Subcutaneous abdominal adipose tissue (tissue), 5 donors: ENCODE data around the gene NTF3.

ENCODE experiments used
- H3K27ac ChIP-seq: one replicate; pipeline ENCODE4 v1.7.0; 2013; ENCODE audit warnings: low read depth, mild to moderate bottlenecking, inconsistent platforms, low read length, moderate library complexity
- H3K27me3 ChIP-seq, 5 donors: one replicate each; pipeline ENCODE4 v1.7.0; 2013; ENCODE audit warnings: low read length in 5 of 5, inconsistent platforms in 1 of 5; ENCODE audit not compliant: control insufficient read depth in 5 of 5, insufficient read depth in 4 of 5
- H3K36me3 ChIP-seq, 5 donors: one replicate each; pipeline ENCODE4 v1.7.0; 2013; ENCODE audit warnings: low read length in 5 of 5; ENCODE audit not compliant: control insufficient read depth in 5 of 5, insufficient read depth in 5 of 5
- H3K4me1 ChIP-seq, 5 donors: one replicate each; pipeline ENCODE4 v1.7.0; 2013; ENCODE audit warnings: low read length in 5 of 5, mild to moderate bottlenecking in 3 of 5, moderate library complexity in 1 of 5; ENCODE audit not compliant: control insufficient read depth in 5 of 5, insufficient read depth in 5 of 5
- H3K4me3 ChIP-seq, 5 donors: one replicate each; pipeline ENCODE4 v1.7.0; 2013; ENCODE audit warnings: low read length in 5 of 5, low read depth in 1 of 5
- H3K9ac ChIP-seq, 5 donors: one replicate each; pipeline ENCODE4 v1.7.0; 2013; ENCODE audit warnings: low read length in 5 of 5, mild to moderate bottlenecking in 4 of 5, moderate library complexity in 3 of 5
- H3K9me3 ChIP-seq, 5 donors: one replicate each; pipeline ENCODE4 v1.7.0; 2013; ENCODE audit warnings: low read length in 5 of 5; ENCODE audit not compliant: control insufficient read depth in 5 of 5
- donor health status: healthy.
- donor health status: healthy.
- donor health status: healthy.
- donor health status: healthy.
- donor health status: healthy.

The NTF3 gene

DNA sequence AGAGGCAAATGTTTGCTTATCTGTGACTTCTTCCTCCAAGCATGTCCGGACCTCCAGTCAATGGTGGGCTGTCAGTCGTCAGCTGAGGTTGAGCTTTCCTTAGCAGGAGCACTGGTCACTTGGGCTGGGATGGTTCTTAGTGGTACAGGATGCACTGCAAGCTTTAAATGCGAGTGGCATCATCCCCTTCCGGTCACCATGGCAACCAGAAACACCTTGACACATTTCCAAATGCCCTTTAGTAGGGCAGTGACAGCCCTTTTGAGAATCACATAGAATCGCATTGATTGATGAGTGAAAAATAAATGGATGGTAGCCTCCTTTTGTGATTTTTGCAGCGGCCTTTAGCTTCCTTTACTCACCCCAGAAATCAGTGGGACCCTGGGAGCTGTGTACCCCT, 24.1 kb downstream of the NTF3 start:
- Histone ChIP-seq H3K9ac (no peak overlapping the region), H3K4me1 (peaks cover 0 to 12% (median 0%) of the 10 kb centered on the region in 5 donors), H3K4me3 (no peak overlapping the region), H3K9me3 (no peaks in the 10 kb centered on the region), H3K27ac (no peak overlapping the region), H3K27me3 (peaks cover 0 to 6% (median 6%) of the 10 kb centered on the region in 5 donors), H3K36me3 (no peaks in the 10 kb centered on the region)

DNA sequence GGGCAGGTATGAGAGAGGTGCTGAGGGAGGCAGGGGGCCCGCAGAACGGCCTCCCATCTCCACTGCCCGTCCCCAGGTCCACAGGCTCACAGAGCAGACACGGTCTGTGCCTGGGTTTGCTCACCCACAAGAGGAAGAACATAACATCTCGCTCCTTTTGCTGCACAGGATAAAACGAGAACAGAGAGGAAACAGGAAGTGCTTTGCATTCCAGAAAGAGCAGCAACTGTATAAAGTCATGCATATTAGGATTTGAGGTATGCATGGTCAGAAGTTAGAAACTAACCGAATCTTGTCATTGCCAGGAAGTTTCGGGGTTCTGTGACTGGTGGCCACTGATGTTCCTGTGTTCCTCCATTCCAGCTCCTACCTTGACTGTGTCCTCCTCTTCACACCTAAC, 25.0 kb downstream of the NTF3 start:
- Histone ChIP-seq H3K9ac (no peak overlapping the region), H3K4me3 (no peak overlapping the region), H3K9me3 (no peaks in the 10 kb centered on the region), H3K36me3 (no peaks in the 10 kb centered on the region), H3K27ac (no peak overlapping the region), H3K27me3 (peaks cover 0 to 6% (median 6%) of the 10 kb centered on the region in 5 donors), H3K4me1 (peaks cover 0 to 12% (median 0%) of the 10 kb centered on the region in 5 donors)

DNA sequence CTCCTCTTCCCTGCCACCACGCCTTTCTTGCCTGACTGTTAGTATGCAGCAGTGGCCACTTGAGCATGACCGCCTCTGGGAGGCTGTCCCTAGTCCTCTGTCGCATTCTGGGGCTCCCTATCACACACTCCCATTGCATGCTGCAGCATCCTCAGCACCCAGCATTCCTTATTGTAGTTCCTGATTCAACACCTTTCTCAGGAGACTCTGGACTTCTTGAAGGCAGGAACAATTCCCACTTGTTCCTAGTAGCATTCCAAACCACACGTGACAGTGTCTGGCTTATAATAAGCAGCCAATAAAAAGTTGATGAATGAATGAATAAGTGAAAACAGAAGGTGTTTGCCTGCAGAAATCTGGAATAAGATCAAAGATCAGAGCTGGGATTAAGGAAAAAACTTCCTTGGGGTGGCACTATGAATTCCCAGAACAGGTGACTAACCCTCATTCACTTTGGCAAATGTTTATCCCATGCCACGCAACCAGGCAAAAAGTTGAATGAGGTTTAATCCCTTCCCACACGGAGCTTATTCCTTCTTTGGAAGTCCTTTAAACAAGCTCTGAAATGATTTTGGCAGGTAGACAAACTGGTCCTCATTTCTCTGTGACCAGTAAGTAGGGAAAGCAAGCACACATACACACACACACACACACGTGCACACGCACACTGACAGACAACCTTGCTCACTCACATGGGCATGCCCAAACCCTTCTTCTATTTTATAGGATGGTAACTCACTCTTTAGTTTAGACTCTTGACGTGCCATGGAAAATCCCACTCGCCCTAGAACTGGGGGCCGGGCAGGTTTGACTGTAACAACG, 26.5 kb downstream of the NTF3 start:
- Histone ChIP-seq H3K36me3 (no peaks in the 10 kb centered on the region), H3K27me3 (peaks cover 0 to 6% (median 3%) of the 10 kb centered on the region in 5 donors), H3K4me3 (no peak overlapping the region), H3K9me3 (no peaks in the 10 kb centered on the region), H3K9ac (no peak overlapping the region), H3K27ac (no peak overlapping the region), H3K4me1 (peaks cover 0 to 12% (median 0%) of the 10 kb centered on the region in 5 donors)

DNA sequence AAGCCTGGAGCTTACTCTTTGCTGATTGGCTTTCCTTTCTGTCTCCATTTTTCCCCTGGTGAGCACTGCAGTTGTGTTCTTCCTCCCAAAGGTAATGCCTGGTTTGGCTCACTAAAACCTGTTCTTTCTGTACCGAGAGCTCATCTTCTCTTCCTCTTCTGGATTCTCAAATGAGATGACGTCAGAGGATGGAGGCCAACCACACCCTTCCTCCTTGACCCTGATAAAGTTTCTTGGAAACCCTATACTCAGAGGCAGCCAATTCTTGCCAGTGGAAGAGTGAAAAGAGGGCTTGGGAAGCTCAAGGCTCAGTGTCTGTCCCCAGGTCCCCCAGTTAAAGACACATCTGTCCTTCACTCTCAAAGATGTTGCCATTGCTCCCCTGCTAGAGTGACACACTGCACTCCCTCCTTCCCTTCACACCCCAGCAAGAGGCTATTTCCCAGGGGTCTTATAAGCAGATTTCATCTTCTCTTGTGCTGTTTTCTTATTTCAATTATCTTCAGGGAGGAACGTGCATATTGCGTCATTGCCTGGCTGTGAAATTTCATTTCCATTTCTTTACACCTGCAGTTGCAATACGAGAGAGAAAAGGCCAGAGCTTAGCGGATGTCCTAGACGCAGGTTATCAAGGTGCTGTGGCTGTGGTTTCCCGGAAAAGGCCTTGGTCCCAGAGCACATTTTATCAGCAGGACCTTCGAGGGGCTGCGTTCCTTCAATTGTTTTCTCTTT, 27.3 kb downstream of the NTF3 start:
- Histone ChIP-seq H3K36me3 (no peaks in the 10 kb centered on the region), H3K4me1 (peaks cover 0 to 12% (median 0%) of the 10 kb centered on the region in 5 donors), H3K9ac (no peak overlapping the region)

DNA sequence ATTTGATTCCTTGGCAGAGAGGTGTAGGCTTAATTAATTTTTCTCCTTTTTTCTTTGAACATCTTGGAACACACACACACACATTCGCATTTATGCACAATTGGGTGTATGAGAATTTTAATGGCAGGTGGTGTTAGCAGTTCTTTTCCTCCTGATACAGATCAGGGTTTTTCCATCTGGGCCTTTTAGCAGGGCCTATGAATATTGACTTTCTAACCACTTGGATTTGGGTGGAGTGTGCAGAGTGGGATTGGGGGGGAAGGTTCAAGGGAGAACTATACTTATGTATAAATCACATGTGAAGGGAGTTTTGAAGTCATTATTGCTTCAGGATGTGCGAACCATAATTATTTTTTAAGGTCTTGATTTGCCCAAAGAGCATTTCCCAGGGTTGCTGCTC, 28.9 kb downstream of the NTF3 start:
- H3K27me3 ChIP-seq, result peaks cover 0 to 6% (median 0%) of the 10 kb centered on the region in 5 donors
- no peak overlapping the region for H3K9ac ChIP-seq
- H3K4me1 ChIP-seq, result peaks cover 0 to 12% (median 0%) of the 10 kb centered on the region in 5 donors
- H3K9me3 ChIP-seq, result no peaks in the 10 kb centered on the region
- H3K27ac ChIP-seq, result no peak overlapping the region
- H3K4me3 ChIP-seq, result no peak overlapping the region
- H3K36me3 ChIP-seq, result no peaks in the 10 kb centered on the region

More for the DNA sequence above, 27.3 kb downstream of the NTF3 start:
- H3K27ac ChIP-seq, result no peak overlapping the region
- H3K27me3 ChIP-seq, result peaks cover 0 to 6% (median 0%) of the 10 kb centered on the region in 5 donors
- no peak overlapping the region for H3K4me3 ChIP-seq
- H3K9me3 ChIP-seq, result no peaks in the 10 kb centered on the region

DNA sequence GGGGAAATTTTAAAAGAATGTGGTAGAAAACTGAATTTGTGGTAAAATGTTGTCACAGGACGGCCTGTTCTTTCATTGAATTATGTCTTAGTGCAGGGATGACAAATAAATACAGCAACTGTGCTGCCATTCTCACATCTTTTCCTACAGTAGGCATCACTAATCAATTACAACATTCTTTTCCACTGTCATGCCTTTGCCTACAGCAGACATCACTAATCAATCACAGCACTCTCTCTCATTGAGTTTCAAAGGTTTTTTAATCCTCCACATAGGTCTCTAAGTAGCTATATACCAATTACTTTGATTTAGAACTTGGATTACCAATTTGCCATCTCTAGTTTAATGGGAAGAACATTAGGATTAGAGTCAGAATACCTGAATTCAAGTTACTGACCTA, 30.1 kb downstream of the NTF3 start:
- Histone ChIP-seq H3K27me3 (peaks cover 0 to 9% (median 0%) of the 10 kb centered on the region in 5 donors), H3K27ac (no peak overlapping the region), H3K9ac (no peak overlapping the region), H3K4me1 (peaks cover 0 to 7% (median 0%) of the 10 kb centered on the region in 5 donors), H3K9me3 (no peaks in the 10 kb centered on the region), H3K36me3 (no peaks in the 10 kb centered on the region), H3K4me3 (no peak overlapping the region)

DNA sequence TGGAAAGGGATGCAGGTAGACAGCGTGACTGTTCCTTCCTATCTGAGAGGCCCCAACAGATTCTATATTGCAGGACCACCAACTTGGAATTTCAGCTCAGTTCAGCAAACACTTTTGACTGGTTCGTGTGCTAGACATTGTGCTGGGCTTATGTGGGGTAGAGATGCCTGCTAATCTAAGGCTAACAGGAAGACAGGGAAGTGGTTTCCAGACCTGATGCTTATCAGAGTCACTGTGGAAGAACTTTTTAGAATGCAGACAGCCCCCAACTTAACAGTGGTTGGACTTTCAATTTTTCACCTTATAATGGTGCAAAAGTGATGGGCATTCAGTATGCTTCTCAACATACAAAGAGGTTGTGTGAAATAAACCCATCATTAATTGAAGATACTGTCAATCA, 32.2 kb downstream of the NTF3 start:
- Histone ChIP-seq H3K9me3 (no peaks in the 10 kb centered on the region), H3K4me3 (no peak overlapping the region), H3K27me3 (peaks cover 2 to 10% (median 3%) of the 10 kb centered on the region in 5 donors), H3K4me1 (no peaks in the 10 kb centered on the region), H3K36me3 (no peaks in the 10 kb centered on the region), H3K27ac (no peak overlapping the region), H3K9ac (no peak overlapping the region)

DNA sequence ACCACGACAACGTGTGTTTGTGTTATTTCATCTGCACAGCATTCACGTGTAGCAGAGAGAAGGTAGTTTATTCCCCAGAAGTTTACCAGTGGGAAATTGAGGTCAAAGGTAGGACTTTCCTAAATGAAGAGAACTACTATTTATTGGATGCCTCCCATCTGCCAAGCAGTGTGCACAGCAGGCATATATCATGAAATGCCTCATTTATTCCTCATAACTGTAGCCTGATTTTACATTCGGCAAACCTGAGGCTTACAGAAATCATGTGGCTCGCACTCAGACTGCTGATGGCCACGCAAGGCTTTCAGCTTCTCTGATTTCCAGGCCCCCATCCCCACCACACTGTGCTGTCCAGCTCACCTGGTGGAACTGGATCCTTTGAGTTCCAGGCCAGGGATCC, 33.5 kb downstream of the NTF3 start:
- Histone ChIP-seq H3K4me3 (no peak overlapping the region), H3K9ac (no peak overlapping the region), H3K4me1 (no peaks in the 10 kb centered on the region), H3K9me3 (no peaks in the 10 kb centered on the region), H3K27ac (no peak overlapping the region), H3K36me3 (no peaks in the 10 kb centered on the region), H3K27me3 (peaks cover 3 to 13% (median 4%) of the 10 kb centered on the region in 5 donors)

DNA sequence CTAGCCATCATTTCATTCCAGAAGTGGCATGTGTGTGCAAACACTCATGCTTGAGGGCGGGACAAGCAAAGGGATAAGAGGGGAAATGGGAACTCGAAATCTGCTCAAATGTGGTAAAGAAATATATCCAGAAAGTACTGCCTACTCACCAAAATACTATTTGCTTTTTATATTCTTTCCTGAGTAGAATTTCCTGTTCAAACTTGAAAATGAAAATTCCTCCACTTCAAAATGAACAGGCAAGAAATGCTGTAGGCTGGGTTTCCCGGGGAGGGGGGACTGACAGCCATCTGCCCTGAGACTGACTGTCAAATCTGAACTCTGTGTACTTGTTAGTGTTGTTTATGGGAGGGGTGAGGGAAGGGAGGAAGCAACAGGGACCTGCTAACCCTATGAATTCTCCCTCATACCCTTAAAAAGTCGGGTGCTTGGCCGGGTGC, 34.6 kb downstream of the NTF3 start:
- Histone ChIP-seq H3K36me3 (no peaks in the 10 kb centered on the region), H3K4me1 (no peaks in the 10 kb centered on the region), H3K27ac (no peak overlapping the region), H3K4me3 (no peak overlapping the region), H3K27me3 (peaks cover 4 to 13% (median 7%) of the 10 kb centered on the region in 5 donors), H3K9ac (no peak overlapping the region), H3K9me3 (no peaks in the 10 kb centered on the region)

DNA sequence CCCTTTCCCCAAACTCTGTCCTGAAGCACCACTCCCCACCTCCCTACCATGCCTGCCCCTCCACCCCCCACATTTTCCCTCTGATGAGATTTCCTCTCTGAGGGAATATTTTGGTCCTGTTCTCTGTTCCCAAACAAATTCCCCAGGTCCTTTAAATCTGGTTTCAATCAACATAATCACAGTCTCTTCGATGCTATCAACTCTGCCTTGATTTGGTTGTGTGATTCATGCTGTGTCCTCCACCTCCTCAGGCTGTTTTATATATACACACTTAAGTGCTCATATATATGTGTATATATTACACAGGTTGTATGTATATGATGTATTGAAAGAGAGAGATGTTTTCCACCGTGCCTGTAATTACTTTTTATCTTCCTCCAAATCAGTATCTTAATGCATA, 36.0 kb downstream of the NTF3 start:
- no peaks in the 10 kb centered on the region for H3K36me3 ChIP-seq
- H3K27ac ChIP-seq, result no peak overlapping the region
- no peak overlapping the region for H3K4me3 ChIP-seq
- peaks cover 4 to 14% (median 10%) of the 10 kb centered on the region in 5 donors for H3K27me3 ChIP-seq
- H3K9me3 ChIP-seq, result no peaks in the 10 kb centered on the region
- no peak overlapping the region for H3K9ac ChIP-seq
- H3K4me1 ChIP-seq, result no peaks in the 10 kb centered on the region
